HepG2 (cell line): ENCODE results near the gene TSPYL1. TPM values are rescaled to one million over a fixed set of nuclear protein-coding genes. Genes with fewer than 3 reads are reported as not detected.

Experiments
- BORCS8-MEF2B ChIP-seq: sonication (generic); formaldehyde crosslinking; IDR thresholded peaks from 2 replicates; pipeline ENCODE4 v1.8.0; 2022; ENCODE audit warnings: mild to moderate bottlenecking, missing genetic modification reagents
- CEBPG ChIP-seq: IDR thresholded peaks from 2 replicates; pipeline ENCODE4 v1.6.1; 2016
- EHMT2 ChIP-seq: fragments of 200-600 bp; sonication (generic); IDR thresholded peaks from 2 replicates; pipeline ENCODE4 v1.7.0; 2017; ENCODE audit warnings: antibody characterized with exemption, low read depth, low read length, borderline replicate concordance
- IRF2 ChIP-seq: IDR thresholded peaks from 2 replicates; pipeline ENCODE4 v1.6.1; 2018; ENCODE audit warnings: missing genetic modification reagents, missing compliant biosample characterization
- JUN ChIP-seq: sonication (generic); formaldehyde crosslinking; IDR thresholded peaks from 2 replicates; pipeline ENCODE4 v1.4.0; 2020; ENCODE audit warnings: mild to moderate bottlenecking, missing genetic modification reagents
- KLF13 ChIP-seq: sonication (generic); formaldehyde crosslinking; IDR thresholded peaks from 2 replicates; pipeline ENCODE4 v1.4.0; 2020; ENCODE audit warnings: mild to moderate bottlenecking, missing genetic modification reagents
- MIXL1 ChIP-seq: IDR thresholded peaks from 2 replicates; pipeline ENCODE4 v1.6.1; 2016
- SAP130 ChIP-seq: IDR thresholded peaks from 2 replicates; pipeline ENCODE4 v1.6.1; 2016; ENCODE audit warnings: low read depth
- SOX13 ChIP-seq, 3 experiments: fragments of 450-650 bp in 1 of 3; sonication (generic) in 1 of 3; formaldehyde crosslinking in 1 of 3; IDR thresholded peaks in 2 of 3; conservative IDR thresholded peaks in 1 of 3; 2 replicates each; pipeline versions ENCODE4 v1.5.0 to v1.6.1; 2016 to 2020; ENCODE audit warnings: antibody characterized with exemption in 1 of 3, mild to moderate bottlenecking in 1 of 3, missing compliant biosample characterization in 1 of 3, missing genetic modification reagents in 1 of 3, moderate library complexity in 1 of 3
- WIZ ChIP-seq: sonication (generic); formaldehyde crosslinking; IDR thresholded peaks from 2 replicates; pipeline ENCODE4 v1.5.1; 2020; ENCODE audit warnings: mild to moderate bottlenecking, missing genetic modification reagents
- ZNF614 ChIP-seq: IDR thresholded peaks from 2 replicates; pipeline ENCODE4 v1.6.1; 2018; ENCODE audit warnings: missing biosample characterization, missing genetic modification reagents, inconsistent platforms, borderline replicate concordance
- ZNF629 ChIP-seq: sonication (generic); formaldehyde crosslinking; conservative IDR thresholded peaks from 2 replicates; pipeline ENCODE4 v1.5.0; 2020; ENCODE audit warnings: missing genetic modification reagents
- ZNF781 ChIP-seq: sonication (generic); formaldehyde crosslinking; IDR thresholded peaks from 2 replicates; pipeline ENCODE4 v1.5.1; 2020; ENCODE audit warnings: borderline replicate concordance, mild to moderate bottlenecking, missing genetic modification reagents; ENCODE audit errors: not compliant biosample characterization
- polyA plus RNA-seq, 8 experiments: library from polyadenylated mRNA; depleted of rRNA in 3 of 8; stranded (reverse) in 7 of 8; unstranded in 1 of 8; fragments of >200 nt; fragmentation: Illumina TruSeq in 4 of 8; extraction: Trizol in 4 of 8; gene quantifications; 2 replicates each; pipeline versions ENCODE4 v1.2.1 to v1.2.3, GENCODE V29; 2011 to 2016; ENCODE audit warnings: low read depth in 4 of 8, missing spikeins in 1 of 8, mixed read lengths in 1 of 8; ENCODE audit not compliant: insufficient read depth in 1 of 8
- total RNA-seq, 5 experiments: library from RNA; depleted of rRNA; stranded (reverse); fragments of >200 nt; fragmentation: Illumina TruSeq; extraction: Trizol; gene quantifications; 2 replicates each; pipeline ENCODE4 v1.2.3, GENCODE V29; 2016; ENCODE audit warnings: low read depth in 1 of 5
- TF ChIP-seq, protein P1 (sequence below): sonication (generic); formaldehyde crosslinking; IDR thresholded peaks from 2 replicates; pipeline ENCODE4 v1.8.1; 2023; ENCODE audit warnings: mild to moderate bottlenecking, inconsistent platforms, moderate library complexity, missing genetic modification reagents, borderline replicate concordance
- TF ChIP-seq, protein P2 (sequence below): sonication (generic); formaldehyde crosslinking; IDR thresholded peaks from 2 replicates; pipeline ENCODE4 v1.5.1; 2020; ENCODE audit warnings: mild to moderate bottlenecking, missing genetic modification reagents
- TF ChIP-seq, protein P3 (sequence below): sonication (generic); formaldehyde crosslinking; IDR thresholded peaks from 2 replicates; pipeline ENCODE4 v1.5.0; 2020; ENCODE audit warnings: missing genetic modification reagents
- TF ChIP-seq, protein P4 (sequence below): IDR thresholded peaks from 2 replicates; pipeline ENCODE4 v1.6.1; 2012; ENCODE audit warnings: low read depth, low read length, improper control_type of control experiment
- TF ChIP-seq, protein P5 (sequence below): sonication (generic); formaldehyde crosslinking; IDR thresholded peaks from 2 replicates; pipeline ENCODE4 v1.8.0; 2022; ENCODE audit warnings: mild to moderate bottlenecking, missing genetic modification reagents
- TF ChIP-seq, protein P6 (sequence below): IDR thresholded peaks from 2 replicates; pipeline ENCODE4 v1.6.1; 2016; ENCODE audit warnings: low read depth

TSPYL1 gene
- total and polyA plus RNA-seq, 2 of the 13 experiments (the other 11 are each of a cell fraction or from before 2014, with no cell fraction given), result 28.3 to 93.0 TPM

DNA sequence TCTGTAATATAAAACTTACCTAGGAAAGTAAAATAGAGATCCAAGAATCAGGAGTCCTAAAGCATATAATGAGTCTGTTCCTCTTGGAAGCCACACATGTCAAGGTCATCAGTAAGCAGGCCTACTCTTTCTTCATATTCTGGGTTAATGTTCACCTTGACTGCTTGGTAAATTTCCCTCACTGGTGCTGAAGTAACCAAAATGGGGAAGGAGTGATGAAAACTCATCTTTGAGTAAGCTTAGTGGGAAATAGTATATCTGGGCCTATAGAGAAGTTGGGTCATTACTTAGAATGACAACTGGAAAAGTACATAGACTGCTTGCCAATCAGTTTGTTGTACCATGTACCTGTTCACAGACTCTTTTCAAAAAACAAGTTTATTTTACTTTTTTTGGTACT is 32.4 kb downstream of the TSPYL1 start (continued):
- TF ChIP-seq, protein P1, sequence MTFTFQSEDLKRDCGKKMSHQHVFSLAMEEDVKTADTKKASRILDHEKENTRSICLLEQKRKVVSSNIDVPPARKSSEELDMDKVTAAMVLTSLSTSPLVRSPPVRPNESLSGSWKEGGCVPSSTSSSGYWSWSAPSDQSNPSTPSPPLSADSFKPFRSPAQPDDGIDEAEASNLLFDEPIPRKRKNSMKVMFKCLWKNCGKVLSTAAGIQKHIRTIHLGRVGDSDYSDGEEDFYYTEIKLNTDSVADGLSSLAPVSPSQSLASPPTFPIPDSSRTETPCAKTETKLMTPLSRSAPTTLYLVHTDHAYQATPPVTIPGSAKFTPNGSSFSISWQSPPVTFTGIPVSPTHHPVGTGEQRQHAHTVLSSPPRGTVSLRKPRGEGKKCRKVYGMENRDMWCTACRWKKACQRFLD (CRISPR knock-in tag), result no peak
- TF ChIP-seq IRF2 (CRISPR knock-in tag) (peak; percentile 41; the same call in 1 of the 2 replicates), BORCS8-MEF2B (CRISPR knock-in tag) (no peak), SAP130 (CRISPR knock-in tag) (peak; percentile 52; the same call in 1 of the 2 replicates), CEBPG (peak; percentile 84), SOX13 (IDR thresholded peaks at IDR 0.05) (no peak), SOX13 (CRISPR knock-in tag; conservative IDR thresholded peaks at IDR 0.05 in 1 of 2, IDR thresholded peaks at IDR 0.05 in 1 of 2) (peak in 1 of 2 experiments; percentile 74; a peak in 2 of 4 replicates), ZNF629 (CRISPR knock-in tag) (no peak), KLF13 (CRISPR knock-in tag) (no peak), JUN (CRISPR knock-in tag) (no peak), MIXL1 (CRISPR knock-in tag) (peak; percentile 35; the same call in 1 of the 2 replicates), ZNF781 (CRISPR knock-in tag) (no peak), EHMT2 (0 out of 2 replicates have a peak, but pooled peaks have one; percentile 9), WIZ (CRISPR knock-in tag) (no peak), ZNF614 (peak; percentile 66; the same call in 1 of the 2 replicates)
- TF ChIP-seq, protein P2, sequence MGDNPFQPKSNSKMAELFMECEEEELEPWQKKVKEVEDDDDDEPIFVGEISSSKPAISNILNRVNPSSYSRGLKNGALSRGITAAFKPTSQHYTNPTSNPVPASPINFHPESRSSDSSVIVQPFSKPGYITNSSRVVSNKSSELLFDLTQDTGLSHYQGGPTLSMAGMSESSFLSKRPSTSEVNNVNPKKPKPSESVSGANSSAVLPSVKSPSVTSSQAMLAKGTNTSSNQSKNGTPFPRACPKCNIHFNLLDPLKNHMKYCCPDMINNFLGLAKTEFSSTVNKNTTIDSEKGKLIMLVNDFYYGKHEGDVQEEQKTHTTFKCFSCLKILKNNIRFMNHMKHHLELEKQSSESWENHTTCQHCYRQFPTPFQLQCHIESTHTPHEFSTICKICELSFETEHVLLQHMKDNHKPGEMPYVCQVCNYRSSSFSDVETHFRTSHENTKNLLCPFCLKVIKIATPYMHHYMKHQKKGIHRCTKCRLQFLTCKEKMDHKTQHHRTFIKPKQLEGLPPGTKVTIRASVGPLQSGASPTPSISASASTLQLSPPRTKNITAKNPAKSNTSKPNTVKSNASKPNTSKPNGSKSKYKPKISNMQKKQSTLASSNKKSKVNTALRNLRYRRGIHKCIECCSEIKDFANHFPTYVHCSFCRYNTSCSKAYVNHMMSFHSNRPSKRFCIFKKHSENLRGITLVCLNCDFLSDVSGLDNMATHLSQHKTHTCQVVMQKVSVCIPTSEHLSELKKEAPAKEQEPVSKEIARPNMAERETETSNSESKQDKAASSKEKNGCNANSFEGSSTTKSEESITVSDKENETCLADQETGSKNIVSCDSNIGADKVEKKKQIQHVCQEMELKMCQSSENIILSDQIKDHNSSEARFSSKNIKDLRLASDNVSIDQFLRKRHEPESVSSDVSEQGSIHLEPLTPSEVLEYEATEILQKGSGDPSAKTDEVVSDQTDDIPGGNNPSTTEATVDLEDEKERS (CRISPR knock-in tag), result peak; percentile 70; the same call in 1 of the 2 replicates
- TF ChIP-seq, protein P3, sequence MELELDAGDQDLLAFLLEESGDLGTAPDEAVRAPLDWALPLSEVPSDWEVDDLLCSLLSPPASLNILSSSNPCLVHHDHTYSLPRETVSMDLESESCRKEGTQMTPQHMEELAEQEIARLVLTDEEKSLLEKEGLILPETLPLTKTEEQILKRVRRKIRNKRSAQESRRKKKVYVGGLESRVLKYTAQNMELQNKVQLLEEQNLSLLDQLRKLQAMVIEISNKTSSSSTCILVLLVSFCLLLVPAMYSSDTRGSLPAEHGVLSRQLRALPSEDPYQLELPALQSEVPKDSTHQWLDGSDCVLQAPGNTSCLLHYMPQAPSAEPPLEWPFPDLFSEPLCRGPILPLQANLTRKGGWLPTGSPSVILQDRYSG (CRISPR knock-in tag), result no peak
- TF ChIP-seq, protein P4, sequence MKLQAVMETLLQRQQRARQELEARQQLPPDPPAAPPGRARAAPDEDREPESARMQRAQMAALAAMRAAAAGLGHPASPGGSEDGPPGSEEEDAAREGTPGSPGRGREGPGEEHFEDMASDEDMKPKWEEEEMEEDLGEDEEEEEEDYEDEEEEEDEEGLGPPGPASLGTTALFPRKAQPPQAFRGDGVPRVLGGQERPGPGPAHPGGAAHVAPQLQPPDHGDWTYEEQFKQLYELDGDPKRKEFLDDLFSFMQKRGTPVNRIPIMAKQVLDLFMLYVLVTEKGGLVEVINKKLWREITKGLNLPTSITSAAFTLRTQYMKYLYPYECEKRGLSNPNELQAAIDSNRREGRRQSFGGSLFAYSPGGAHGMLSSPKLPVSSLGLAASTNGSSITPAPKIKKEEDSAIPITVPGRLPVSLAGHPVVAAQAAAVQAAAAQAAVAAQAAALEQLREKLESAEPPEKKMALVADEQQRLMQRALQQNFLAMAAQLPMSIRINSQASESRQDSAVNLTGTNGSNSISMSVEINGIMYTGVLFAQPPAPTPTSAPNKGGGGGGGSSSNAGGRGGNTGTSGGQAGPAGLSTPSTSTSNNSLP, result peak; percentile 70; the same call in 1 of the 2 replicates
- TF ChIP-seq, protein P5, sequence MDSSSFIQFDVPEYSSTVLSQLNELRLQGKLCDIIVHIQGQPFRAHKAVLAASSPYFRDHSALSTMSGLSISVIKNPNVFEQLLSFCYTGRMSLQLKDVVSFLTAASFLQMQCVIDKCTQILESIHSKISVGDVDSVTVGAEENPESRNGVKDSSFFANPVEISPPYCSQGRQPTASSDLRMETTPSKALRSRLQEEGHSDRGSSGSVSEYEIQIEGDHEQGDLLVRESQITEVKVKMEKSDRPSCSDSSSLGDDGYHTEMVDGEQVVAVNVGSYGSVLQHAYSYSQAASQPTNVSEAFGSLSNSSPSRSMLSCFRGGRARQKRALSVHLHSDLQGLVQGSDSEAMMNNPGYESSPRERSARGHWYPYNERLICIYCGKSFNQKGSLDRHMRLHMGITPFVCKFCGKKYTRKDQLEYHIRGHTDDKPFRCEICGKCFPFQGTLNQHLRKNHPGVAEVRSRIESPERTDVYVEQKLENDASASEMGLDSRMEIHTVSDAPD (CRISPR knock-in tag), result peak; percentile 52; the same call in 1 of the 2 replicates
- TF ChIP-seq, protein P6, sequence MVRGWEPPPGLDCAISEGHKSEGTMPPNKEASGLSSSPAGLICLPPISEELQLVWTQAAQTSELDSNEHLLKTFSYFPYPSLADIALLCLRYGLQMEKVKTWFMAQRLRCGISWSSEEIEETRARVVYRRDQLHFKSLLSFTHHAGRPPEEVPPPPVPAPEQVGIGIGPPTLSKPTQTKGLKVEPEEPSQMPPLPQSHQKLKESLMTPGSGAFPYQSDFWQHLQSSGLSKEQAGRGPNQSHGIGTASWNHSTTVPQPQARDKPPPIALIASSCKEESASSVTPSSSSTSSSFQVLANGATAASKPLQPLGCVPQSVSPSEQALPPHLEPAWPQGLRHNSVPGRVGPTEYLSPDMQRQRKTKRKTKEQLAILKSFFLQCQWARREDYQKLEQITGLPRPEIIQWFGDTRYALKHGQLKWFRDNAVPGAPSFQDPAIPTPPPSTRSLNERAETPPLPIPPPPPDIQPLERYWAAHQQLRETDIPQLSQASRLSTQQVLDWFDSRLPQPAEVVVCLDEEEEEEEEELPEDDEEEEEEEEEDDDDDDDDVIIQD (CRISPR knock-in tag), result 0 out of 2 replicates have a peak, but pooled peaks have one; percentile 65
